A549 (cell line): ENCODE data around the gene TAF8.

Experiments used
- BCL3 ChIP-seq: fragments of >200 bp; sonication (Bioruptor Twin); formaldehyde crosslinking; IDR thresholded peaks from 3 replicates; pipeline ENCODE4 v1.6.1; 2016
- FOXS1 ChIP-seq: fragments of 250-450 bp; sonication (Bioruptor Pico); IDR thresholded peaks from 2 replicates; pipeline ENCODE4 v1.5.0; 2020; ENCODE audit warnings: mild to moderate bottlenecking, moderate library complexity
- JUNB ChIP-seq: fragments of >200 bp; sonication (Bioruptor Twin); formaldehyde crosslinking; IDR thresholded peaks from 2 replicates; pipeline ENCODE4 v1.6.1; 2016
- KDM5A ChIP-seq: fragments of 200-600 bp; sonication (generic); IDR thresholded peaks from 2 replicates; pipeline ENCODE4 v1.6.1; 2016; ENCODE audit warnings: antibody characterized with exemption, mild to moderate bottlenecking
- MYC ChIP-seq: IDR thresholded peaks from 2 replicates; pipeline ENCODE4 v1.6.1; 2012; ENCODE audit warnings: mild to moderate bottlenecking, inconsistent platforms, low read length, improper control_type of control experiment, borderline replicate concordance
- POLR2A ChIP-seq: IDR thresholded peaks from 2 replicates; pipeline ENCODE4 v1.6.1; 2012; ENCODE audit warnings: mild to moderate bottlenecking, low read length
- RAD21 ChIP-seq, 2 experiments: fragments of >200 bp in 1 of 2; sonication (Bioruptor Twin) in 1 of 2; formaldehyde crosslinking in 1 of 2; IDR thresholded peaks in 1 of 2; conservative IDR thresholded peaks in 1 of 2; 2 replicates in 1 of 2; 3 replicates in 1 of 2; pipeline ENCODE4 v1.6.1; 2012 to 2018; ENCODE audit warnings: inconsistent platforms in 1 of 2
- TF ChIP-seq, protein P1 (sequence below): fragments of >200 bp; sonication (Bioruptor Twin); formaldehyde crosslinking; IDR thresholded peaks from 3 replicates; pipeline ENCODE4 v1.5.1; 2016
- TF ChIP-seq, protein P2 (sequence below): fragments of 150-350 bp; IDR thresholded peaks from 2 replicates; pipeline ENCODE4 v1.6.1; 2014; ENCODE audit warnings: low read depth, mild to moderate bottlenecking, low read length

GRCh38 chr6:42110683-42111082 is 60.4 kb downstream of the TAF8 start:
- TF ChIP-seq POLR2A (no peak), JUNB (no peak), MYC (no peak), RAD21 (conservative IDR thresholded peaks at IDR 0.05 in 1 of 2, IDR thresholded peaks at IDR 0.05 in 1 of 2) (no peak), BCL3 (no peak), FOXS1 (CRISPR knock-in tag) (no peak), KDM5A (no peak)
- TF ChIP-seq, protein P1, sequence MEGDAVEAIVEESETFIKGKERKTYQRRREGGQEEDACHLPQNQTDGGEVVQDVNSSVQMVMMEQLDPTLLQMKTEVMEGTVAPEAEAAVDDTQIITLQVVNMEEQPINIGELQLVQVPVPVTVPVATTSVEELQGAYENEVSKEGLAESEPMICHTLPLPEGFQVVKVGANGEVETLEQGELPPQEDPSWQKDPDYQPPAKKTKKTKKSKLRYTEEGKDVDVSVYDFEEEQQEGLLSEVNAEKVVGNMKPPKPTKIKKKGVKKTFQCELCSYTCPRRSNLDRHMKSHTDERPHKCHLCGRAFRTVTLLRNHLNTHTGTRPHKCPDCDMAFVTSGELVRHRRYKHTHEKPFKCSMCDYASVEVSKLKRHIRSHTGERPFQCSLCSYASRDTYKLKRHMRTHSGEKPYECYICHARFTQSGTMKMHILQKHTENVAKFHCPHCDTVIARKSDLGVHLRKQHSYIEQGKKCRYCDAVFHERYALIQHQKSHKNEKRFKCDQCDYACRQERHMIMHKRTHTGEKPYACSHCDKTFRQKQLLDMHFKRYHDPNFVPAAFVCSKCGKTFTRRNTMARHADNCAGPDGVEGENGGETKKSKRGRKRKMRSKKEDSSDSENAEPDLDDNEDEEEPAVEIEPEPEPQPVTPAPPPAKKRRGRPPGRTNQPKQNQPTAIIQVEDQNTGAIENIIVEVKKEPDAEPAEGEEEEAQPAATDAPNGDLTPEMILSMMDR = no peak
- TF ChIP-seq, protein P2, sequence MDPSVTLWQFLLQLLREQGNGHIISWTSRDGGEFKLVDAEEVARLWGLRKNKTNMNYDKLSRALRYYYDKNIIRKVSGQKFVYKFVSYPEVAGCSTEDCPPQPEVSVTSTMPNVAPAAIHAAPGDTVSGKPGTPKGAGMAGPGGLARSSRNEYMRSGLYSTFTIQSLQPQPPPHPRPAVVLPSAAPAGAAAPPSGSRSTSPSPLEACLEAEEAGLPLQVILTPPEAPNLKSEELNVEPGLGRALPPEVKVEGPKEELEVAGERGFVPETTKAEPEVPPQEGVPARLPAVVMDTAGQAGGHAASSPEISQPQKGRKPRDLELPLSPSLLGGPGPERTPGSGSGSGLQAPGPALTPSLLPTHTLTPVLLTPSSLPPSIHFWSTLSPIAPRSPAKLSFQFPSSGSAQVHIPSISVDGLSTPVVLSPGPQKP = no peak
